A549 treated with DMSO at 1 μM for 4 hours (cell line): ENCODE data around the gene PCDHB8. TPM values are rescaled to one million over a fixed set of nuclear protein-coding genes. Genes with fewer than 3 reads are reported as not detected.

Experiments used
- total RNA-seq: library from RNA; stranded (reverse); fragments of 200-300 nt; extraction: Qiagen RNA extraction; gene quantifications from 5 replicates; pipeline ENCODE4 v1.2.3, GENCODE V29; 2022; ENCODE audit warnings: low read depth

Gene PCDHB8
- total RNA-seq: 0.24 to 0.35 TPM (median 0.29 TPM) in 5 replicates

GRCh38 chr5:141177577-141178191 lies at the start of gene PCDHB8:
TSS of gene PCDHB8 (plus strand) at chr5:141177790. CDS start at chr5:141178035, 245 bp downstream.

GRCh38 chr5:141135030-141135717 lies 42.4 kb upstream of the PCDHB8 start, which contains the start of gene PCDHB5:
TSS of gene PCDHB5 (plus strand) at chr5:141135206. CDS start at chr5:141135435, 229 bp downstream.

GRCh38 chr5:141149812-141150211 lies 27.8 kb upstream of the PCDHB8 start, which contains the start of gene PCDHB6:
TSS of gene PCDHB6 (plus strand) at chr5:141150057. CDS start at chr5:141150258, 201 bp downstream.

GRCh38 chr5:141172381-141173204 lies 5.0 kb upstream of the PCDHB8 start, which contains the start of gene PCDHB7:
TSS of gene PCDHB7 (plus strand) at chr5:141172644. CDS start at chr5:141172836, 192 bp downstream.

GRCh38 chr5:141182248-141182647 lies 4.7 kb downstream of the PCDHB8 start, which contains the start of gene PCDHB16:
TSS of gene PCDHB16 (plus strand) at chr5:141182387. CDS start at chr5:141182560, 173 bp downstream.

GRCh38 chr5:141186897-141187512 lies 9.4 kb downstream of the PCDHB8 start, which contains the start of gene PCDHB9:
TSS of gene PCDHB9 (plus strand) at chr5:141187161. CDS start at chr5:141187319, 158 bp downstream.

GRCh38 chr5:141192110-141192725 lies 14.6 kb downstream of the PCDHB8 start, which contains the start of gene PCDHB10:
TSS of gene PCDHB10 (plus strand) at chr5:141192353. CDS start at chr5:141192553, 200 bp downstream.

GRCh38 chr5:141199359-141200235 lies 22.0 kb downstream of the PCDHB8 start, which contains the start of gene PCDHB11:
TSS of gene PCDHB11 (plus strand) at chr5:141199627. CDS start at chr5:141199775, 148 bp downstream.

GRCh38 chr5:141208478-141208877 lies 30.9 kb downstream of the PCDHB8 start, which contains the start of gene PCDHB12:
TSS of gene PCDHB12 (plus strand) at chr5:141208719. CDS start at chr5:141208908, 189 bp downstream.

GRCh38 chr5:141213656-141214339 lies 36.2 kb downstream of the PCDHB8 start, which contains the start of gene PCDHB13:
TSS of gene PCDHB13 (plus strand) at chr5:141213919. CDS start at chr5:141214124, 205 bp downstream.

GRCh38 chr5:141223112-141223783 lies 45.7 kb downstream of the PCDHB8 start, which contains the start of gene PCDHB14:
TSS of gene PCDHB14 (plus strand) at chr5:141223343. CDS start at chr5:141223506, 163 bp downstream.

Other genes with a start within 250 kb of the PCDHB8 start
- gene PCDHAC2, start 211.3 kb upstream of the PCDHB8 start, total RNA-seq: 2.6 to 3.2 TPM (median 2.6 TPM) in 5 replicates
- not detected in 5 replicates for gene PCDHB1, start 126.4 kb upstream of the PCDHB8 start, total RNA-seq
- 3.3 to 4.1 TPM (median 3.3 TPM) in 5 replicates for gene PCDHB2, start 83.2 kb upstream of the PCDHB8 start, total RNA-seq
- gene PCDHB3, start 77.3 kb upstream of the PCDHB8 start, total RNA-seq: 0.04 to 0.05 TPM in 2 of 5 replicates, not detected in the others
- 0.03 to 0.17 TPM (median 0.05 TPM) in 5 replicates for gene PCDHB4, start 56.0 kb upstream of the PCDHB8 start, total RNA-seq
- gene PCDHB5, start 42.6 kb upstream of the PCDHB8 start, total RNA-seq: 1.2 to 1.9 TPM (median 1.4 TPM) in 5 replicates
- gene PCDHB6, start 27.7 kb upstream of the PCDHB8 start, total RNA-seq: 0.85 to 1.3 TPM (median 1.1 TPM) in 5 replicates
- not detected in 5 replicates for gene PCDHB7, start 5.1 kb upstream of the PCDHB8 start, total RNA-seq
- gene PCDHB16, start 4.6 kb downstream of the PCDHB8 start, total RNA-seq: 0.04 to 0.19 TPM (median 0.06 TPM) in 5 replicates
- gene PCDHB9, start 9.4 kb downstream of the PCDHB8 start, total RNA-seq: 0.05 to 0.12 TPM in 2 of 5 replicates, not detected in the others
- gene PCDHB10, start 14.6 kb downstream of the PCDHB8 start, total RNA-seq: 0.04 to 0.06 TPM (median 0.05 TPM) in 3 of 5 replicates, not detected in the others
- 0.07 to 0.12 TPM (median 0.11 TPM) in 3 of 5 replicates, not detected in the others for gene PCDHB11, start 21.8 kb downstream of the PCDHB8 start, total RNA-seq
- gene PCDHB12, start 30.9 kb downstream of the PCDHB8 start, total RNA-seq: 0.02 TPM in 1 of 5 replicates, not detected in the others
- 0.05 to 0.09 TPM (median 0.06 TPM) in 5 replicates for gene PCDHB13, start 36.1 kb downstream of the PCDHB8 start, total RNA-seq
- 0.05 to 0.15 TPM (median 0.08 TPM) in 5 replicates for gene PCDHB14, start 45.6 kb downstream of the PCDHB8 start, total RNA-seq
- 0.05 to 0.06 TPM in 2 of 5 replicates, not detected in the others for gene PCDHB15, start 67.6 kb downstream of the PCDHB8 start, total RNA-seq
- not detected in 5 replicates for gene SLC25A2, start 126.3 kb downstream of the PCDHB8 start, total RNA-seq
- 67.8 to 84.2 TPM (median 73.3 TPM) in 5 replicates for gene TAF7, start 143.0 kb downstream of the PCDHB8 start, total RNA-seq
- gene PCDHGA1, start 152.7 kb downstream of the PCDHB8 start, total RNA-seq: 0.37 to 0.48 TPM (median 0.40 TPM) in 5 replicates
- gene PCDHGA2, start 161.0 kb downstream of the PCDHB8 start, total RNA-seq: 0.66 to 0.87 TPM (median 0.76 TPM) in 5 replicates
- gene PCDHGA3, start 166.0 kb downstream of the PCDHB8 start, total RNA-seq: 0.02 to 0.04 TPM (median 0.03 TPM) in 3 of 5 replicates, not detected in the others
- gene PCDHGB1, start 172.3 kb downstream of the PCDHB8 start, total RNA-seq: 1.6 to 2.1 TPM (median 1.8 TPM) in 5 replicates
- 0.09 to 0.17 TPM (median 0.14 TPM) in 5 replicates for gene PCDHGA4, start 177.2 kb downstream of the PCDHB8 start, total RNA-seq
- 0.09 to 0.20 TPM (median 0.14 TPM) in 4 of 5 replicates, not detected in the other for gene PCDHGB2, start 182.2 kb downstream of the PCDHB8 start, total RNA-seq
- gene PCDHGA5, start 186.4 kb downstream of the PCDHB8 start, total RNA-seq: 0.07 to 0.22 TPM (median 0.18 TPM) in 5 replicates
- 0.19 to 0.37 TPM (median 0.31 TPM) in 5 replicates for gene PCDHGB3, start 192.5 kb downstream of the PCDHB8 start, total RNA-seq
- gene PCDHGA6, start 196.1 kb downstream of the PCDHB8 start, total RNA-seq: 0.19 to 0.39 TPM (median 0.26 TPM) in 5 replicates
- 0.84 to 1.3 TPM (median 1.1 TPM) in 5 replicates for gene PCDHGA7, start 205.0 kb downstream of the PCDHB8 start, total RNA-seq
- 0.77 to 1.0 TPM (median 0.88 TPM) in 5 replicates for gene PCDHGB4, start 209.9 kb downstream of the PCDHB8 start, total RNA-seq
- 0.02 to 0.03 TPM (median 0.02 TPM) in 3 of 5 replicates, not detected in the others for gene PCDHGA8, start 214.8 kb downstream of the PCDHB8 start, total RNA-seq
- gene PCDHGB5, start 220.2 kb downstream of the PCDHB8 start, total RNA-seq: 2.3 to 2.7 TPM (median 2.6 TPM) in 5 replicates
- gene PCDHGA9, start 225.0 kb downstream of the PCDHB8 start, total RNA-seq: 0.04 to 0.09 TPM (median 0.06 TPM) in 4 of 5 replicates, not detected in the other
- 0.09 to 0.23 TPM (median 0.13 TPM) in 5 replicates for gene PCDHGB6, start 230.2 kb downstream of the PCDHB8 start, total RNA-seq
- gene PCDHGA10, start 235.2 kb downstream of the PCDHB8 start, total RNA-seq: 0.03 TPM in 1 of 5 replicates, not detected in the others
- 0.06 to 0.08 TPM (median 0.06 TPM) in 4 of 5 replicates, not detected in the other for gene PCDHGB7, start 239.9 kb downstream of the PCDHB8 start, total RNA-seq
- not detected in 5 replicates for gene PCDHGA11, start 243.3 kb downstream of the PCDHB8 start, total RNA-seq